ENCODE data around the gene UQCC3.
"Not testable (repeated sequence)": the region's sequence is repeated elsewhere in the genome, so short reads cannot be mapped to it uniquely, and the experiment has no call there.

The UQCC3 gene

GRCh38 chr11:62671608-62672389, at the start of gene UQCC3, which contains the start of gene LBHD1:
UQCC3 (plus strand) TSS chr11:62671673; CDS start chr11:62671746, 73 bp downstream.
LBHD1 (minus strand) TSS chr11:62672267; CDS start chr11:62670031, 2,236 bp downstream.
- DNase-seq: peak; percentile 67 to 82

GRCh38 chr11:62622476-62623089, 48.9 kb upstream of the UQCC3 start:
- no peak for DNase-seq

- DNase-seq: no peak
These were observed 43.8 kb upstream of the UQCC3 start for GRCh38 chr11:62627713-62628112.

GRCh38 chr11:62632492-62632891, 39.0 kb upstream of the UQCC3 start:
- DNase-seq: no peak

- DNase-seq: no peak
These were observed 27.3 kb upstream of the UQCC3 start for GRCh38 chr11:62644220-62644619.

GRCh38 chr11:62645671-62645945, 25.9 kb upstream of the UQCC3 start:
- DNase-seq: no peak

- DNase-seq: peak; percentile 98 to 99
These were observed 25.3 kb upstream of the UQCC3 start, which contains the start of gene GANAB for GRCh38 chr11:62645946-62646824. GANAB (minus strand) TSS chr11:62646613; CDS start chr11:62646599, 14 bp downstream.

- DNase-seq: no peak
These were observed 24.5 kb upstream of the UQCC3 start for GRCh38 chr11:62646825-62647608.

- DNase-seq: no peak
These were observed 23.9 kb upstream of the UQCC3 start for GRCh38 chr11:62647609-62648005.

- no peak for DNase-seq
These were observed 23.1 kb upstream of the UQCC3 start for GRCh38 chr11:62648185-62648966.

- DNase-seq: no peak
These were observed 22.5 kb upstream of the UQCC3 start for GRCh38 chr11:62648967-62649364.

- DNase-seq: no peak
These were observed 22.0 kb upstream of the UQCC3 start for GRCh38 chr11:62649486-62649885.

- DNase-seq: not testable (repeated sequence)
These were observed 21.2 kb upstream of the UQCC3 start for GRCh38 chr11:62650283-62650682.

- DNase-seq: no peak
These were observed 19.1 kb upstream of the UQCC3 start for GRCh38 chr11:62652161-62653006.

- no peak for DNase-seq
These were observed 17.2 kb upstream of the UQCC3 start for GRCh38 chr11:62654297-62654696.

GRCh38 chr11:62656796-62657429, 14.6 kb upstream of the UQCC3 start:
- no peak for DNase-seq

- DNase-seq: no peak
These were observed 6.9 kb upstream of the UQCC3 start for GRCh38 chr11:62664405-62665074.

- DNase-seq: peak; percentile 95
These were observed 6.3 kb upstream of the UQCC3 start, which contains the start of the genes C11orf98 and CSKMT for GRCh38 chr11:62665075-62665598. C11orf98 (minus strand) TSS chr11:62665210; CDS start chr11:62665169, 41 bp downstream. CSKMT (plus strand) TSS chr11:62665312; CDS start chr11:62665880, 568 bp downstream.
